A549 (cell line): ENCODE results near the gene MTA3. TPM values are rescaled to one million over a fixed set of nuclear protein-coding genes. Genes with fewer than 3 reads are reported as not detected.

Experiments used
- ATAC-seq, 2 experiments: fragments of 200-7000 bp in 1 of 2; fragments of >200 bp in 1 of 2; cut with Nextera tagmentation in 1 of 2; cut with Tn5 transposase in 1 of 2; 3 replicates each; pipeline versions ENCODE4 v1.8.0 to v1.9.1; 2018 to 2020; ENCODE audit warnings: mild to moderate bottlenecking in 1 of 2, moderate library complexity in 1 of 2
- CTCF ChIA-PET: fragments of 300-600 bp; sonication (Branson Sonifier 250); formaldehyde crosslinking; extraction: SDS; loops from one replicate; lab custom pipeline; 2021; ENCODE audit warnings: antibody characterized with exemption, inconsistent platforms; lab: Yijun Ruan, JAX
- POLR2A ChIA-PET: fragments of 350-600 bp; formaldehyde crosslinking; extraction: SDS; loops from one replicate; lab custom pipeline; 2021; ENCODE audit warnings: antibody characterized with exemption, inconsistent platforms; lab: Yijun Ruan, JAX
- DNase-seq, 2 experiments: peaks; one replicate each; pipeline versions ENCODE4 v3.0.0 to v3.0.0-alpha.2; 2011 to 2016; ENCODE audit warnings: low read depth in 1 of 2, low spot score in 1 of 2
- FAIRE-seq: peaks from 2 replicates; lab custom pipeline; 2011; peaks lifted over from hg19 to GRCh38; lab: Jason Lieb, UNC
- H3K27ac ChIP-seq, 2 experiments: fragments of >200 bp; sonication (Bioruptor Twin); formaldehyde crosslinking; 3 replicates each; pipeline ENCODE4 v1.5.1; 2016 to 2017
- H3K4me1 ChIP-seq: fragments of >200 bp; sonication (Bioruptor Twin); formaldehyde crosslinking; 3 replicates; pipeline ENCODE4 v1.6.1; 2016
- H3K4me2 ChIP-seq: fragments of >200 bp; sonication (Bioruptor Twin); formaldehyde crosslinking; 3 replicates; pipeline ENCODE4 v1.6.1; 2016
- H3K4me3 ChIP-seq: fragments of >200 bp; sonication (Bioruptor Twin); formaldehyde crosslinking; 3 replicates; pipeline ENCODE4 v1.5.1; 2016
- H3K9me3 ChIP-seq: fragments of >200 bp; sonication (Bioruptor Twin); formaldehyde crosslinking; 3 replicates; pipeline ENCODE4 v1.6.1; 2016
- ATOH8 ChIP-seq: fragments of 250-450 bp; sonication (Bioruptor Pico); IDR thresholded peaks from 2 replicates; pipeline ENCODE4 v1.5.0; 2020; ENCODE audit warnings: low read depth, mild to moderate bottlenecking, moderate library complexity
- CBX8 ChIP-seq: fragments of 200-600 bp; sonication (generic); IDR thresholded peaks from 2 replicates; pipeline ENCODE4 v1.6.1; 2016
- CHD4 ChIP-seq: fragments of 200-600 bp; sonication (generic); IDR thresholded peaks from 2 replicates; pipeline ENCODE4 v1.6.1; 2016; ENCODE audit warnings: antibody characterized with exemption, mild to moderate bottlenecking, borderline replicate concordance
- EHF ChIP-seq: fragments of 250-450 bp; sonication (Bioruptor Pico); IDR thresholded peaks from 2 replicates; pipeline ENCODE4 v1.5.0; 2020; ENCODE audit warnings: mild to moderate bottlenecking
- EHMT2 ChIP-seq: fragments of 200-600 bp; sonication (generic); IDR thresholded peaks from 2 replicates; pipeline ENCODE4 v1.6.1; 2016; ENCODE audit warnings: antibody characterized with exemption, low read depth, mild to moderate bottlenecking, moderate library complexity
- FOXS1 ChIP-seq: fragments of 250-450 bp; sonication (Bioruptor Pico); IDR thresholded peaks from 2 replicates; pipeline ENCODE4 v1.5.0; 2020; ENCODE audit warnings: mild to moderate bottlenecking, moderate library complexity
- HOXB13 ChIP-seq: fragments of 250-450 bp; sonication (Bioruptor Pico); IDR thresholded peaks from 2 replicates; pipeline ENCODE4 v1.5.0; 2020; ENCODE audit warnings: low read depth, mild to moderate bottlenecking, moderate library complexity
- JUN ChIP-seq, 2 experiments: fragments of >200 bp; sonication (Bioruptor Twin); formaldehyde crosslinking; IDR thresholded peaks; 2 replicates in 1 of 2; 3 replicates in 1 of 2; pipeline ENCODE4 v1.6.1; 2016 to 2017
- KDM1A ChIP-seq: fragments of 200-600 bp; sonication (generic); IDR thresholded peaks from 2 replicates; pipeline ENCODE4 v1.6.1; 2016; ENCODE audit warnings: low read depth, mild to moderate bottlenecking
- MYC ChIP-seq: IDR thresholded peaks from 2 replicates; pipeline ENCODE4 v1.6.1; 2012; ENCODE audit warnings: mild to moderate bottlenecking, inconsistent platforms, low read length, improper control_type of control experiment, borderline replicate concordance
- NFE2L2 ChIP-seq: fragments of 150-350 bp; conservative IDR thresholded peaks from 2 replicates; pipeline ENCODE4 v1.6.1; 2014; ENCODE audit warnings: low read length
- NPAS2 ChIP-seq: fragments of 250-450 bp; sonication (Bioruptor Pico); IDR thresholded peaks from 2 replicates; pipeline ENCODE4 v1.8.0; 2022; ENCODE audit warnings: mild to moderate bottlenecking, moderate library complexity, borderline replicate concordance
- PHF8 ChIP-seq: fragments of 200-600 bp; sonication (generic); IDR thresholded peaks from 2 replicates; pipeline ENCODE4 v1.6.1; 2016; ENCODE audit warnings: low read depth, mild to moderate bottlenecking, antibody characterized with exemption, moderate library complexity, borderline replicate concordance
- RAD21 ChIP-seq, 2 experiments: fragments of >200 bp in 1 of 2; sonication (Bioruptor Twin) in 1 of 2; formaldehyde crosslinking in 1 of 2; IDR thresholded peaks in 1 of 2; conservative IDR thresholded peaks in 1 of 2; 2 replicates in 1 of 2; 3 replicates in 1 of 2; pipeline ENCODE4 v1.6.1; 2012 to 2018; ENCODE audit warnings: inconsistent platforms in 1 of 2
- RARB ChIP-seq: fragments of 250-450 bp; sonication (Bioruptor Pico); IDR thresholded peaks from 2 replicates; pipeline ENCODE4 v1.8.0; 2021; ENCODE audit warnings: mild to moderate bottlenecking, moderate library complexity
- RCOR1 ChIP-seq: fragments of 150-350 bp; IDR thresholded peaks from 2 replicates; pipeline ENCODE4 v1.6.1; 2014; ENCODE audit warnings: antibody characterized with exemption, low read length, low read depth
- TFCP2L1 ChIP-seq: fragments of 250-450 bp; sonication (Bioruptor Pico); IDR thresholded peaks from 2 replicates; pipeline ENCODE4 v1.5.0; 2021; ENCODE audit warnings: mild to moderate bottlenecking
- TP53 ChIP-seq: fragments of 250-450 bp; sonication (Bioruptor Pico); IDR thresholded peaks from 2 replicates; pipeline ENCODE4 v1.5.0; 2021; ENCODE audit warnings: mild to moderate bottlenecking, moderate library complexity
- WGBS: methylation state at CpG from one replicate; pipeline ENCODE4 v1.1.6; 2017; ENCODE audit errors: missing lambda C conversion rate; 5-methylcytosine and 5-hydroxymethylcytosine counted together
- polyA plus RNA-seq, 4 experiments: library from polyadenylated mRNA; depleted of rRNA in 3 of 4; stranded (reverse); fragments of >200 nt; fragmentation: RNase III in 1 of 4; extraction: RNeasy Plus Mini Kit Qiagen cat#74134 plus additional on column Dnase treatment in 1 of 4; gene quantifications; 2 replicates in 3 of 4; 3 replicates in 1 of 4; pipeline ENCODE4 v1.2.3, GENCODE V29; 2011 to 2017
- TF ChIP-seq, protein P1 (sequence below): IDR thresholded peaks from 2 replicates; pipeline ENCODE4 v1.6.1; 2012; ENCODE audit warnings: low read depth, borderline replicate concordance
- TF ChIP-seq, protein P2 (sequence below): fragments of >200 bp; sonication (Bioruptor Twin); formaldehyde crosslinking; IDR thresholded peaks from 3 replicates; pipeline ENCODE4 v1.5.1; 2016

The MTA3 gene
- polyA plus RNA-seq, 2 of the 4 experiments (the other 2 are of a cell fraction): 49.3 to 74.1 TPM

DNA sequence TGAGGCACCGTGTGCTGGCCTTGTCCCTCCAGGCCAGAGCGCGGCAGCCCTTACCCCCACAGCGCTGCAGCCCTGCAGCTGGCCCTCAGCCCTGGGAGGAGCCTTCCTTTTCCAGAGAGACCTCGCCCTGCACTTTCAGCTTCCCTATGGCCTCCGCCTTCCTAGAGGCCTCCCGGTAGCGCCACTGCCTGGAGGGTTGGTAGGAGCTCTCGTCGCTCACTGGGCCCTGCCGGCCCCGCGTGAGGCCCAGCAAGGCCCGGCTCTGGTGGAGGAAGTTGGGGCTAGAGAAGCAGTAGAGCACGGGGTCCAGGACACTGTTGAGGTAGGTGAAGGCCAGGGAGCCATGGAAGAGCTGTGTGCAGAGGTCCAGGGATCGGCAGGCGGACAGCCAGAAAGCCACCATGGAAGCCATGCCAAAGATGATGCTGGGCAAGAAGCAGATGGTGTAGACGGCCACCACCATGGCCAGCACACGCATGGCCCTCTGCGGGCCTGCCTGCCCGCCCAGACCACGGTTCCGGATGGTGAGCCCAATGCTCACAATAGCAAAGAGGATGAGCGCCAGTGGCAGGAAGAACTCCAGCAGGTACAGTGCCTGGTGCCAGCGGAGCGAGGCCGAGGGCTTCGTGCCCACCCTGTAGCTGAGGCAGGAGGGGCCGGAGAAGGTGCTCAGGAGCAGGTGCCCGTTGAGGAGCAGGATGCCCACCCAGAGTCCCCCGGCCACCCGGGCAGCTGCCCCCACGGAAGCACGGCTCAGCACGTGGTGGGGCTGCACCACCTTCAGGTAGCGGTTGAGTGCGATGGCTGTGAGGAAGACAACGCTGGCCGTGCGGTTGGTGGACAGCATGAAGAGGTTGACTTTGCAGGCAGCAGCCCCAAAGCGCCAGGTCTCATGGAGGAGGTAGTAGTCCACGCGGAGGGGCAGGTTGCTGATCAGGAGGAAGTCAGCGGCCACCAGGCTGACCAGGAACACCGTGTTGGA lies 194.7 kb downstream of the MTA3 start:
- CTCF ChIA-PET: interaction anchor here (1.3 kb wide), 1 partner anchor 12 kb away, joined by 3 read pairs; no protein-coding TSS in a partner anchor
- POLR2A ChIA-PET: no interaction called here
- ATAC-seq (no peak), FAIRE-seq (no peak), DNase-seq (no peak)
- no peak for TF ChIP-seq TP53 (CRISPR knock-in tag)
- no peak for TF ChIP-seq TFCP2L1 (CRISPR knock-in tag)
- TF ChIP-seq KDM1A: no peak
- no peak for TF ChIP-seq FOXS1 (CRISPR knock-in tag)
- TF ChIP-seq MYC: no peak
- no peak for TF ChIP-seq ATOH8
- no peak for TF ChIP-seq RARB (CRISPR knock-in tag)
- TF ChIP-seq RCOR1: no peak
- no peak for TF ChIP-seq NFE2L2
- TF ChIP-seq, protein P1, sequence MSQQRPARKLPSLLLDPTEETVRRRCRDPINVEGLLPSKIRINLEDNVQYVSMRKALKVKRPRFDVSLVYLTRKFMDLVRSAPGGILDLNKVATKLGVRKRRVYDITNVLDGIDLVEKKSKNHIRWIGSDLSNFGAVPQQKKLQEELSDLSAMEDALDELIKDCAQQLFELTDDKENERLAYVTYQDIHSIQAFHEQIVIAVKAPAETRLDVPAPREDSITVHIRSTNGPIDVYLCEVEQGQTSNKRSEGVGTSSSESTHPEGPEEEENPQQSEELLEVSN: no peak
- TF ChIP-seq CBX8: no peak
- Histone ChIP-seq H3K27ac (no peak overlapping the region), H3K4me2 (no peak overlapping the region), H3K4me1 (no peaks in the 10 kb centered on the region), H3K4me3 (no peak overlapping the region), H3K9me3 (no peaks in the 10 kb centered on the region)
- WGBS: 92% methylated on average over 45 of the region's 45 CpGs

- Histone ChIP-seq H3K4me2 (no peak within 1 kb of the TSS), H3K4me1 (no peaks in the 10 kb centered on the region), H3K9me3 (no peaks in the 10 kb centered on the region), H3K4me3 (no peak within 1 kb of the TSS), H3K27ac (no peak within 1 kb of the TSS)
- no peak for ATAC-seq
- TF ChIP-seq RAD21 (conservative IDR thresholded peaks at IDR 0.05 in 1 of 2, IDR thresholded peaks at IDR 0.05 in 1 of 2): no peak
- no peak for TF ChIP-seq CHD4
- TF ChIP-seq PHF8: no peak
- no peak for TF ChIP-seq NPAS2 (CRISPR knock-in tag)
- TF ChIP-seq EHF (CRISPR knock-in tag): no peak
- TF ChIP-seq, protein P2, sequence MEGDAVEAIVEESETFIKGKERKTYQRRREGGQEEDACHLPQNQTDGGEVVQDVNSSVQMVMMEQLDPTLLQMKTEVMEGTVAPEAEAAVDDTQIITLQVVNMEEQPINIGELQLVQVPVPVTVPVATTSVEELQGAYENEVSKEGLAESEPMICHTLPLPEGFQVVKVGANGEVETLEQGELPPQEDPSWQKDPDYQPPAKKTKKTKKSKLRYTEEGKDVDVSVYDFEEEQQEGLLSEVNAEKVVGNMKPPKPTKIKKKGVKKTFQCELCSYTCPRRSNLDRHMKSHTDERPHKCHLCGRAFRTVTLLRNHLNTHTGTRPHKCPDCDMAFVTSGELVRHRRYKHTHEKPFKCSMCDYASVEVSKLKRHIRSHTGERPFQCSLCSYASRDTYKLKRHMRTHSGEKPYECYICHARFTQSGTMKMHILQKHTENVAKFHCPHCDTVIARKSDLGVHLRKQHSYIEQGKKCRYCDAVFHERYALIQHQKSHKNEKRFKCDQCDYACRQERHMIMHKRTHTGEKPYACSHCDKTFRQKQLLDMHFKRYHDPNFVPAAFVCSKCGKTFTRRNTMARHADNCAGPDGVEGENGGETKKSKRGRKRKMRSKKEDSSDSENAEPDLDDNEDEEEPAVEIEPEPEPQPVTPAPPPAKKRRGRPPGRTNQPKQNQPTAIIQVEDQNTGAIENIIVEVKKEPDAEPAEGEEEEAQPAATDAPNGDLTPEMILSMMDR: no peak
- TF ChIP-seq JUN (IDR thresholded peaks at IDR 0.05): no peak
- TF ChIP-seq HOXB13 (CRISPR knock-in tag): no peak
- no peak for TF ChIP-seq EHMT2
- no peak for FAIRE-seq
- CTCF ChIA-PET: interaction anchor here (1.3 to 1.6 kb wide), 2 partner anchors 11 to 31 kb away, joined by 3 to 4 read pairs; no protein-coding TSS in a partner anchor
- 79% methylated on average over 5 of the region's 5 CpGs for WGBS
- DNase-seq: no peak
- POLR2A ChIA-PET: no interaction called here
Measured at GRCh38 chr2:42764096-42764495, 195.7 kb downstream of the MTA3 start, which contains the start of gene OXER1. TSS of gene OXER1 (minus strand) at chr2:42764135. CDS start at chr2:42764062, 73 bp downstream.
